HAP-1 (cell line): ENCODE measurements around the gene MITD1.

Experiments
- DNase-seq, 2 experiments: peaks; one replicate each; pipeline ENCODE4 v3.0.0-alpha.2; 2016 to 2020; ENCODE audit warnings: low spot score in 2 of 2
- H3K27me3 ChIP-seq: fragments of 250-450 bp; sonication (Bioruptor Pico); 2 replicates; pipeline ENCODE4 v1.5.1; 2020; ENCODE audit warnings: low read depth, mild to moderate bottlenecking, moderate library complexity
- H3K36me3 ChIP-seq: fragments of 250-450 bp; sonication (Bioruptor Pico); replicated peaks from 2 replicates; pipeline ENCODE4 v1.5.1; 2020; ENCODE audit warnings: mild to moderate bottlenecking
- H3K4me1 ChIP-seq: fragments of 250-450 bp; sonication (Bioruptor Pico); 2 replicates; pipeline ENCODE4 v1.5.1; 2020; ENCODE audit warnings: mild to moderate bottlenecking
- H3K4me3 ChIP-seq: fragments of 250-450 bp; sonication (Bioruptor Pico); 2 replicates; pipeline ENCODE4 v1.5.1; 2020; ENCODE audit warnings: mild to moderate bottlenecking, moderate library complexity
- H3K9me3 ChIP-seq: fragments of 250-450 bp; sonication (Bioruptor Pico); 2 replicates; pipeline ENCODE4 v1.5.1; 2020; ENCODE audit warnings: mild to moderate bottlenecking, moderate library complexity
- in situ Hi-C: fragments of 300-500 bp; cut with MboI; formaldehyde crosslinking; loops from 3 replicates; pipeline ENCODE4 v1.14.3; 2020; ENCODE audit warnings: low sequenced_read_pairs, inconsistent platforms, mixed read lengths

The MITD1 gene

DNA sequence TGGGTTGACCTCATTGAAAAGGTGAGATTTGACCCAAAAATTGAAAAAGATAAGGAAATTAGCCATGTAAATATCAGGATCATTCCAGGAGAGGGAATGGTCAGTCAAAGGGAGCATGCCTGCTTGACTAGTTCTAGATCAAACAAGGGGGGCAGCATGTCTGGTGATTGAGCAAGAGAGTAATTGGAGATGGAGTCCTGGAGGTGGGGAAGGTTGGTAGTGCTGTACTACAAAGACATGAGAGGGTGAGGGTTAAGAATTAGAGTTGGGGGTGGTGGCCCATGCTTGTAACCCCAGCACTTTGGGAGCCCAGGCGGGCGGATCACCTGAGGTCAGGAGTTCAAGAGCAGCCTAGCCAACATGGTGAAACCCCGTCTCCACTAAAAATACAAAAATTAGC lies 2.2 kb upstream of the MITD1 start:
- H3K9me3 ChIP-seq = no peaks in the 10 kb centered on the region
- no peaks in the 10 kb centered on the region for H3K27me3 ChIP-seq
- in situ Hi-C loops = loop anchor here (25.0 kb wide), 1 partner anchor 304 kb away; the partner anchor contains the start of gene REV1
- H3K36me3 ChIP-seq = peaks cover 8% of the 10 kb centered on the region
- DNase-seq = no peak
- H3K4me1 ChIP-seq = peaks cover 7% of the 10 kb centered on the region
- H3K4me3 ChIP-seq = no peak overlapping the region

DNA sequence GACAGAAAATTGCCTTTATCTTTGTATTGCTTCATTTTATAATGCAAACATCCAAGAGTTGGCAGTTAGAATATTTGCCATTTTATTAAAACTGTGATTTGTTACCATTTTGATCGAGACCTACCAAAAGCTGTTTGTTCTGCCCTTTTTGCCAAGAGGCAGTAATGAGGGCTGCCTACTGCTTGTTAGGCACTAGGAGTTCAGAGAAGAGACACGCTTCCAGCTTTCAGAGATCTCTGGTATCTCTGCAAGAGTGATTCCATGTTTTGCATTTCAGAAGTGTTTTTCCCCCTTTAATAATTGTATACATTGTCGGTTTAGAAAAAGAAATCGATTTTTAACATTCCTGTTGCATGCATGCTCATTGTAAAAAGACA lies 754 bp upstream of the MITD1 start:
- peaks cover 7% of the 10 kb centered on the region for H3K4me1 ChIP-seq
- H3K36me3 ChIP-seq = no peaks in the 10 kb centered on the region; the same call in none of the 2 replicates
- peak overlapping the region; percentile 73 for H3K4me3 ChIP-seq
- H3K9me3 ChIP-seq = no peaks in the 10 kb centered on the region
- no peaks in the 10 kb centered on the region for H3K27me3 ChIP-seq
- in situ Hi-C loops = loop anchor here (25.0 kb wide), 1 partner anchor 306 kb away; the partner anchor contains the start of gene REV1
- DNase-seq = peak in 1 of 2 experiments; percentile 7

DNA sequence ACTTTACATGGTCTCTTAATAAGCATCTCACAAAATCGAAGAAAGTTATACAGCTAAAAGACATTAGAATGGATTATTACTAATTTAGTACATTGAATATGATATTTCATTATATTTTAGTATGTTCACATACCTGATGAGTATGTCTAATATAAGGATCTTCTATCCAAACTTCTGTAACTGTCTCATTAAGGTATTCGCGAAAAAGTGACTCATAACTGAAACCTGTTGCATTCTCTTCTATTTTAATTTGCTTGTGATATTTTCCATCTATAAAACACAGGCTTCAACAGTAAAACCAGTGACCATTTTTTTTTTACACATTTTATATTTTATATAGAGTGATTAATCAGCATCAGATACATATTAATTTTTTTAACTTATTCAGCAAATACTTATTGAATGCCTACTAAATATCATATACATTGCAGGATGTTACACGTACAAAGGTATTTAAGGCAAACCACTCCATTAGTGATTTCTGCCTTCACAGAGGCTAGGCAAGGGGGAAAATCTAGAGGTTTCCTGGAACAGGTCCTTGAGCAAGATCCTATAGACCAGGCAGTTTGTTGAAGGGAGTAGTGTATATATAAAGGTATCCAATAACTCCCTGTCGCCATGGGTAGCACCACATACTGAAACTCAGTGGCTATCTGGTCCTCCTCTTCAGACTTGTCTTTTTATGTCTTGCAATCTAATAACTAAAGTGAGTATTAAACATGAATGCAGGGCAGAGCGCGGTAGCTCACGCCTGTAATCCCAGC lies 9.3 kb downstream of the MITD1 start:
- DNase-seq = no peak
- H3K4me3 ChIP-seq = no peak overlapping the region
- H3K4me1 ChIP-seq = no peaks in the 10 kb centered on the region
- H3K27me3 ChIP-seq = no peaks in the 10 kb centered on the region
- in situ Hi-C loops = no loop called here
- H3K9me3 ChIP-seq = no peaks in the 10 kb centered on the region
- peaks cover 19% of the 10 kb centered on the region for H3K36me3 ChIP-seq

DNA sequence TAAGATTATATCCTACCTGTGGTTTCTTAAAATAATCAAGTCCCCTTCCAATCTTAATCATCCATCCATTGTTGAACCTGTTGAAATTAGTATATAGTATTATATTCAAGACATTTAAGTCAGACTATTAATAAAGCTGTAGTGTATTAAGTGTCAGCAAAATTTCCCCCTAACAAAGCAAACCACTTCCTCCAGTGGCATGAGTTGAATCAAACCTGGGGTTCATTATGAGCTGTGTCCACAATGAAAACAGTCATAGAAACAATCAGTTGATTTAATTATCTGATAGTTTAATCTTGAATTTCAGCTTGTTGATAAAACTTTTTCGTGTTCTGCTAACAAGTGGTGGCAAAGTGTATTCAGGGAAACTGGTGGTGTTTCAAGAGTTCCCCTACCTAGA lies 11.3 kb downstream of the MITD1 start:
- H3K4me3 ChIP-seq = no peak overlapping the region
- H3K9me3 ChIP-seq = no peaks in the 10 kb centered on the region
- H3K27me3 ChIP-seq = no peaks in the 10 kb centered on the region
- peaks cover 19% of the 10 kb centered on the region for H3K36me3 ChIP-seq
- H3K4me1 ChIP-seq = no peaks in the 10 kb centered on the region
- no peak for DNase-seq
- in situ Hi-C loops = no loop called here

DNA sequence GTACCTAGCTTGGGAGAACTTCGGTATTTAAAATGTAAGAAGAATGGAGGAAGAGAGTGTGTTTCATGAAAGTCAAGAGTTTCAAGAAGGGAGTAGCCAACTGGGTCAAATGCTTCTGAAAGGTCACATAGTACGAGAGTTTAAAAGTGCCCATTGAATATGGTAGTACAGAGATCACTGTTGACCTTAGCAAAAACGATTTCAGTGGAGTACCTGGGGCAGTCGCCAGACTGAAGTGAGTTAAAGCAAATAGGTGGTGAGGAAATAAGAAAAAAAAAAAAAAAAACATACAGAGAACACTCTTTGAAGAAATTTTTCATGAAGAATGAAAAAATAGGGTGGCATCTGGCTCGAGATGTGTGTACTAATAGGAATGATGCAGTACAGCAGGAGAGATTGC lies 14.6 kb downstream of the MITD1 start:
- in situ Hi-C loops = no loop called here
- H3K27me3 ChIP-seq = no peaks in the 10 kb centered on the region
- H3K36me3 ChIP-seq = peaks cover 17% of the 10 kb centered on the region
- H3K4me1 ChIP-seq = no peaks in the 10 kb centered on the region
- no peak overlapping the region for H3K4me3 ChIP-seq
- no peak for DNase-seq
- H3K9me3 ChIP-seq = no peaks in the 10 kb centered on the region

DNA sequence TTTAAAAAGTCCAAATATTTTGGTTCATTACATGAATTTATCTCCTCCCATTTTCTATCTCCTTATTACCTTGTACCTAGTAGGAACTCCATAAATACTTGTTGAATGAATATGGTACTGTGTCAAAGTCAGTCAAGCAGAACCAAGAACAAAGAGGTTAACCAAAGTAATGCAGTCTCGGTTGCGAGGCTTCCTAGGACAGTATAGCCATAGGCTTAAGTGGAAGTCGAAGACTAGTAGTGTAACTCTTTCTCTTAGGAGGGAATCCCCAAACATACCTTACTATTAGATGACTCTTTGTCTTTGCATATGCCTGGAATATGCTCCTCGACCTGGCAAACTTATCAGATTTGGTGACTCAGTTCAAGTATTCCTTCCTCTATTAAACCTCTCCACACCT lies 21.3 kb downstream of the MITD1 start:
- Histone ChIP-seq H3K27me3 (no peaks in the 10 kb centered on the region), H3K4me3 (no peak overlapping the region), H3K4me1 (no peaks in the 10 kb centered on the region), H3K36me3 (peaks cover 12% of the 10 kb centered on the region), H3K9me3 (no peaks in the 10 kb centered on the region)
- in situ Hi-C loops = no loop called here
- no peak for DNase-seq

DNA sequence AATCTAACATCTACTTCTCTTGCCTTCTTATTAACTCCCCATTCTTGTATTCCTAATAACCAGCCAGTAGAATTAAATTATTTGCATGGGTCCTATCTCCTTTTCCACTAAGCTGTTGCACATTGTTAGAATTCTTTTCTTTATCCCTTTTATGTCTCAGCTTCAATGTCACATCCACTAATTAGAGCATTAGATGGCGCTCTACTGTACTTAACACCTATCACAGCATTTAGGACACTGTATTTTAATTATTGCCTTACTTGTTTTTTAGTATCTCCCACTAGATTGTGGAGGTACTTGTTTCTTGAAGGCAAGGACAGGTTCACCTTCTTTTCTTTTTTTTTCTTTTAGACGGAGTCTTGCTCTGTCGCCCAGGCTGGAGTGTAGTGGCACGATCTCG lies 22.3 kb downstream of the MITD1 start:
- no peaks in the 10 kb centered on the region for H3K9me3 ChIP-seq
- in situ Hi-C loops = no loop called here
- H3K27me3 ChIP-seq = no peaks in the 10 kb centered on the region
- H3K36me3 ChIP-seq = peaks cover 12% of the 10 kb centered on the region
- no peak overlapping the region for H3K4me3 ChIP-seq
- peaks cover 5% of the 10 kb centered on the region for H3K4me1 ChIP-seq
- DNase-seq = no peak

DNA sequence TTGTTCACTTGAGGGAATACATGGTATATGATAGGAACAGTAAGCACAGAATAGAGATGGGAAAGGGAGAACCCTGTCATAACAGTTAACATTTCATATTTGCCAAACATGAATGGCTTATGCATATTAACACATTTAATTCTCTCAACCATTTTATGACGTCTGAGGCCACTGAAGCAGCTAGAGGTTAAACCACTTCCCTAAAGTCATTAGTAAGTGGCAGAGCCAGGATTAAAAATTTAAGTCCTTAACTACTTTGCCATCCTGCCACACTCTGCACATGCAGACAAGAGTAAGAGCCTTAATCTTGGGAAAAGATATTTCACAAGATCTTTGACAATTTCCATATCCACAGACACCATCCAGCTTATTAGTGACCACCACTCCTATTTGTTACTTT lies 24.0 kb downstream of the MITD1 start:
- H3K4me3 ChIP-seq = no peak overlapping the region
- H3K9me3 ChIP-seq = no peaks in the 10 kb centered on the region
- H3K4me1 ChIP-seq = peaks cover 5% of the 10 kb centered on the region
- no peak for DNase-seq
- no peaks in the 10 kb centered on the region for H3K27me3 ChIP-seq
- H3K36me3 ChIP-seq = peaks cover 9% of the 10 kb centered on the region
- in situ Hi-C loops = no loop called here

DNA sequence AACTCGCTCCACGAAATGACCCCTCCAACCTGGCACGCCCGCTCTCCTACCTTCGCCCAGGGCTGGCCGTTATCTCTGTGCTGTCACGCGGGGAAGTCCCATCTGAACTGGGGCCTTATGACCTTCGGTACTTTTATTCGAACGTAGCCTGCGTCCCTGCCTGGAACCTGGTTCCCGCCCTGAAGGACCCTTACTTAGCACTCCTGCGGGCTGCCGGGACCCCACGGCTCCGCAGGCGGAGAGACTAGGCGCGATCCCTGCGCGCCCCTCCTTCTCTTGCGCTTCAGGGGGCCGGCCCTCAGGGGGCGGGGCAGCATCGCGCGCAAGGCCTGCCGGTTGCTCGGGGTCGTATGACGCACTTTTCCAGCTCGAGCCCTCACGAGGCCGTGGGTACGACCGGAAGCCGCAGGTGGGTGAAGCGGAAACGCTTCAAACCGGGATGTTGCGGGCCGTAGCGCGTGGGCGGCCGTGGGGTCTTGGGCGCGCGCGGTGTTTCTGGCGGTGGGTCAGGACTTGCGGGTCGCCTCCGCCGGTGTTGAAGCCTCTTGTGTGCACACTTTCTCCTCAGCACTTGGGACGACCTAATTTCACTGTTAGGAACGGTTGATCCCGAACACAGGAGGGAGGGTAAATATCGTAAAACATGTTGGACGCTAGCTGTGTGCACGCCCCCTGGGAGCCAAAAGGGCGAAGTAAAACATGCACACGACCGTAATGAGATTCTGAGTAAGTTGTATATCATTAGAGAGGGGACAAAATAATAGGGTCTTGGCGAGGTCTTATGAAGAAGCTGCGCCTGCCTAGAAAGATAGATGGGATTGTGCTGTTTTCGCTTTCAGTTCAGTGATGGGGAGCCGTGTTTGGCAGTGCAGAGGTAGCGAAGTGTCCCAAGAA lies 26.0 kb downstream of the MITD1 start, which contains the start of the genes LIPT1 and TSGA10:
Gene LIPT1, plus strand, starts transcription at position 325 of the 894 bp plus-strand sequence. CDS start 6,991 bp downstream, outside the sequence.
Gene TSGA10, minus strand, starts transcription at position 300 of the 894 bp plus-strand sequence. CDS start 45,503 bp downstream, outside the sequence.
- peaks cover 5% of the 10 kb centered on the region for H3K4me1 ChIP-seq
- no peaks in the 10 kb centered on the region for H3K9me3 ChIP-seq
- in situ Hi-C loops = no loop called here
- DNase-seq = peak; percentile 90 to 92
- peaks cover 9% of the 10 kb centered on the region for H3K36me3 ChIP-seq
- H3K4me3 ChIP-seq = peak within 1 kb of the TSS; percentile 67
- H3K27me3 ChIP-seq = no peaks in the 10 kb centered on the region

DNA sequence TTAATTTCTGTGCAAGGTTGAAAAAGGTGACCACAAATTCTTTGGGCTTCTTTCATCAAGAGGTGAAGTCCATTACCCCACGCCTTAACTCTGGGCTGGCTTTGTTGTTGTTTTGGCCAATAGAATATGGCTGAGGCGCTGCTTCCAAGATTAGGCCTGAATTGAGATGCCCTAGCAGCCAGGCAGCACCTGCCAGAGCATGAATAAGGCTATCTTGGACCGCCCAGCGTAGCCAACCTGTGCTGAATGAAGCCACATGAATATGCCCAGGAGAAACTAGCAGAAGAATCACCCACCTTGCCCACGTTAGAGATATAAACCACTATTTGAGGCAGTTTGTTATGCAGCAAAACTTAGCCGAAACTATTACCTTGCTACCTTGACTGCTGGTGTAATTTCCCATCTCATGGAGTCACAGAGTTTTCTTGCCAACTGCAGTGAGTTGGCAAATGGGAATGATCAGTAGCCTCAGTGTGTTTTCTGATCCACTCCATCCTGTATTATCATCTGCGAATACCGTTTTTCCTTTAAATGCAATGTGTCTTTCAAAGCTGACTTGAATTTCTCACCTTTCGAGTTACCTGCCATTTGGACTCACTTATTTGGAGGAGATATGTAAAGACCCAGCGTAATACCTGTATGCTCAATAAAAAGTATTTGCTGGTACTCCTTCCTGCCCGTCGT lies 26.8 kb downstream of the MITD1 start:
- DNase-seq = no peak
- in situ Hi-C loops = no loop called here
- peaks cover 5% of the 10 kb centered on the region for H3K4me1 ChIP-seq
- no peaks in the 10 kb centered on the region for H3K27me3 ChIP-seq
- 0 out of 2 replicates have a peak, but pooled peaks cover 2% of the 10 kb centered on the region for H3K36me3 ChIP-seq
- H3K4me3 ChIP-seq = peak overlapping the region; percentile 67
- H3K9me3 ChIP-seq = no peaks in the 10 kb centered on the region

DNA sequence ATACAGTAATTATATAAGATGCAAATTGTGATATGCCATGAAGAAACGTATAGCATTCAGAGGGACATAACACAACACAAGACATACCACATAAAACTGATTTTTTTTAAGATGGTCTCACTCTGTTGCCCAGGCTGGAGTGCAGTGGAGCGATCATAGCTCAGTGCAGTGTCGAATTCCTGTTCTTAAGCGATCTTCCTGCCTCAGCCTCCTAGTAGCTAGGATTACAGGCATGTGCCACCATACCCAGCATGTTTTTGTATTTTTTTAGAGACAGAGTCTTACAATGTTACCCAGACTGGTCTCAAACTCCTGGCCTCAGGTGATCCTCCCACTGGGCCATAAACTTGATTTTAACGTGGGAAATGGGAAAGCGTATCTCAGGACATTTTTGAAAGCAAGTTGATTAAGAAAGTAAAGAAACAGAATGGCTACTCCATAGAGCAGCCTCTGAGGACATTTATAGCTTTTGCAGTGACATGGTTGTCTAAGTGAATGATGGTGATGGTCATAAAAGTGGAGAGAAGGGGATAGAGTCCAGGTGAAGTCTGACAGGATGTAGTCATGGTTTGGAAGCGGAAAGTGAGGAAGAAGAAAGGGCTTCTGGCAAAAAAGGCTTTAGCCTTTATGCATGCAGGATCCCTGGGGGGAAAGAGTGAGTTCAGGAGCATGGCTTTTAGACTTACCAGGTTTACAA lies 28.5 kb downstream of the MITD1 start:
- Histone ChIP-seq H3K36me3 (0 out of 2 replicates have a peak, but pooled peaks cover 2% of the 10 kb centered on the region), H3K27me3 (no peaks in the 10 kb centered on the region), H3K9me3 (no peaks in the 10 kb centered on the region), H3K4me1 (peaks cover 5% of the 10 kb centered on the region), H3K4me3 (no peak overlapping the region)
- in situ Hi-C loops = no loop called here
- no peak for DNase-seq

DNA sequence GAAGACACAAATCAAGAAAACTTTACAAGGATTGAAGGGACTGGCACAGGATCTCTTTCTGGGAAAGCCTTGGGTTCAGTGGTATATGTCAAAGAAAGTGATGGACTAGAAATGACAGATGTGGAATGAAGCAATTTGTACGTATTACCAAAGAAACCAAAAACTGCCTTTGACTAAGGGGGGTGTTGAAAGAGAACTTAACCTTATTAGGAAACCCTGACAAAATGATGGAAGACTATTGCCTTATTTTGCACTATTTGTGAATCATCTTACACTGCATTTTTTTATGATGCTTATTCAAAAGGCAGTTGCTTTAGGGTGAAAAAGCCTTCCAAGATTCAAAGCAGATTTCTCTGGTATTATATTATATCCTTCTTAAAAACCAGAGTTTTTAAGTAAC lies 30.2 kb downstream of the MITD1 start:
- in situ Hi-C loops = no loop called here
- no peak for DNase-seq
- no peaks in the 10 kb centered on the region for H3K36me3 ChIP-seq
- no peak overlapping the region for H3K4me3 ChIP-seq
- peaks cover 5% of the 10 kb centered on the region for H3K4me1 ChIP-seq
- no peaks in the 10 kb centered on the region for H3K27me3 ChIP-seq
- no peaks in the 10 kb centered on the region for H3K9me3 ChIP-seq
